ENCODE data around the gene ANAPC10. TPM values are rescaled to one million over a fixed set of nuclear protein-coding genes. Genes with fewer than 3 reads are reported as not detected.

Gene ANAPC10
- total and polyA plus RNA-seq, 2 donors (not counting 3 experiments of a cell fraction or from before 2014, with no cell fraction given), result 15.7 to 24.0 TPM

GRCh38 chr4:144985531-144985930 lies 112.5 kb downstream of the ANAPC10 start:
- DNase-seq (ENCODE audit: low read depth, low spot score) (no peak), FAIRE-seq (no peak)
- intact Hi-C loops (cut with micrococcal nuclease), result no loop called here
- Histone ChIP-seq H4K20me1 (replicated peaks; ENCODE audit: control insufficient read depth, extremely low read depth, insufficient read depth, low read length) (no peaks in the 10 kb centered on the region), H3K27ac (ENCODE audit: insufficient read depth, low read depth, low read length) (no peak overlapping the region), H3K4me2 (ENCODE audit: insufficient read depth, low read length) (no peak overlapping the region), H3K4me1 (ENCODE audit: control insufficient read depth, extremely low read depth, insufficient read depth, low read length) (no peaks in the 10 kb centered on the region), H3K9ac (replicated peaks; ENCODE audit: extremely low read depth, insufficient read depth, low read length) (no peak overlapping the region), H3K9me3 (replicated peaks; ENCODE audit: control insufficient read depth, insufficient read depth, low read length) (no peaks in the 10 kb centered on the region), H3K36me3 (ENCODE audit: control insufficient read depth in 2 of 2, extremely low read depth in 1 of 2, insufficient read depth in 2 of 2, low read length in 2 of 2) (no peaks in the 10 kb centered on the region), H3K4me3 (replicated peaks in 1 of 3; ENCODE audit: insufficient read depth in 1 of 3, low read depth in 1 of 3, low read length in 3 of 3) (no peak overlapping the region), H3K27me3 (ENCODE audit: control insufficient read depth in 2 of 2, insufficient read depth in 2 of 2, low read length in 2 of 2) (no peaks in the 10 kb centered on the region), H3K79me2 (ENCODE audit: control insufficient read depth, insufficient read depth, low read length) (no peaks in the 10 kb centered on the region), H3K9me1 (replicated peaks; ENCODE audit: control insufficient read depth, extremely low read depth, insufficient read depth, low read length) (no peaks in the 10 kb centered on the region), H2AFZ (ENCODE audit: low read depth, low read length) (no peak overlapping the region)
- BruUV-seq (replicated peaks), result no TSS peak
- dilution Hi-C loops (cut with MboI; ENCODE audit: extremely low pct_ligation_motif_present, low sequenced_read_pairs), result no loop called here
- no peak for TF ChIP-seq EZH2 (IDR thresholded peaks at IDR 0.05; ENCODE audit: borderline replicate concordance, low read depth, low read length, severe bottlenecking)
- TF ChIP-seq JUN (IDR thresholded peaks at IDR 0.05; ENCODE audit: borderline replicate concordance, insufficient read depth, insufficient read length, low read depth), result no peak
- no peak for TF ChIP-seq MYC (IDR thresholded peaks at IDR 0.05; ENCODE audit: low read depth, low read length)
- TF ChIP-seq GATA2 (IDR thresholded peaks at IDR 0.05; ENCODE audit: insufficient read depth, insufficient read length, low read depth, low read length), result no peak
- no peak for TF ChIP-seq POLR2A (IDR thresholded peaks at IDR 0.05; ENCODE audit: low read depth, low read length)
- no peak for TF ChIP-seq CTCF (IDR thresholded peaks at IDR 0.05; ENCODE audit: extremely low read depth in 1 of 2, insufficient read depth in 1 of 2, low read depth in 1 of 2, low read length in 2 of 2)
- no peak for TF ChIP-seq POLR2AphosphoS5 (IDR thresholded peaks at IDR 0.05; ENCODE audit: insufficient read depth, low read depth, low read length)
- TF ChIP-seq MAX (IDR thresholded peaks at IDR 0.05; ENCODE audit: insufficient read depth, insufficient read length), result no peak
- no peak for TF ChIP-seq FOS (IDR thresholded peaks at IDR 0.05; ENCODE audit: borderline replicate concordance, insufficient read depth, low read length)
- ChIA-PET POLR2A (no interaction called here), CTCF (no interaction called here)

Measured in endothelial cell of umbilical vein (primary cell).